CD4-positive, alpha-beta T cell treated with Interleukin-6 for 4 hours (primary cell): Measurements from ENCODE around the gene AATK.
"Not testable (repeated sequence)": the region's sequence is repeated elsewhere in the genome, so short reads cannot be mapped to it uniquely, and the experiment has no call there.

ENCODE experiments used
- DNase-seq: peaks from one replicate; pipeline ENCODE4 v3.0.0-alpha.2; 2020; ENCODE audit warnings: mixed read lengths

Gene AATK

DNA sequence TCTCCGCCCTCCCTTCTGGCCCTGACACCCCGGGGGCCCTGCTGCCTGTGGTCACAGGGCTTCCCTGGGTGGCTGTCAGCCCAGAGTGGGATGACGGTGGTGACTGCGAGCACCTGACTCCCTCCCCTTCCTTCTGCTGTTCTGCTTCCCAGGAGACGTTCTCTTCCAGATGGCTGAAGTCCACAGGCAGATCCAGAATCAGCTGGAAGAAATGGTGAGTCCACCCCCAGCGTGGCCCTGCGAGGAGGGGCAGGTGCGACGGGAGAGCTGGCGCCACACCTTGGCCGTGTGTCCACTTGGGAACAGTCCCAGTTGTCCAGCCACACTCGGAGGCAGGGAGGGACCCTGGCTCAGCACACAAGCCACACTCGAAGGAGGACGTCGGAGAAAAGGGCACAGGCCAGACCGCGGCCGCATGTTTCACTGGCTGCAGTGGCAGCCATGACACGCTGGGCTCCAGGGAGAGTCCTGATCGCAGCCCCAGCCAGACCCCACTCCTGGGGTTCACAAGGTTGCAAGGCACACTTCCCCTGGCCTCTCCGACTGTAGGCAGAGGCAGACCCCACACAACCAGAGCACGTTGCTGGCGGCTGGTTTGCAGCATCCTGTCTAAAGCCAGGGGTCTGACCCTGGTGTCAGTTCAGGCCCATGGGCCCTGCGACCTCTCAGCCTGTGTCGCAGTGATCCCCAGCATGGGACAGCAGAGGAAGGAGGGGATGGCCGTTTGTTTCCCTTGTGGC lies 81.2 kb downstream of the AATK start:
- no peak for DNase-seq

DNA sequence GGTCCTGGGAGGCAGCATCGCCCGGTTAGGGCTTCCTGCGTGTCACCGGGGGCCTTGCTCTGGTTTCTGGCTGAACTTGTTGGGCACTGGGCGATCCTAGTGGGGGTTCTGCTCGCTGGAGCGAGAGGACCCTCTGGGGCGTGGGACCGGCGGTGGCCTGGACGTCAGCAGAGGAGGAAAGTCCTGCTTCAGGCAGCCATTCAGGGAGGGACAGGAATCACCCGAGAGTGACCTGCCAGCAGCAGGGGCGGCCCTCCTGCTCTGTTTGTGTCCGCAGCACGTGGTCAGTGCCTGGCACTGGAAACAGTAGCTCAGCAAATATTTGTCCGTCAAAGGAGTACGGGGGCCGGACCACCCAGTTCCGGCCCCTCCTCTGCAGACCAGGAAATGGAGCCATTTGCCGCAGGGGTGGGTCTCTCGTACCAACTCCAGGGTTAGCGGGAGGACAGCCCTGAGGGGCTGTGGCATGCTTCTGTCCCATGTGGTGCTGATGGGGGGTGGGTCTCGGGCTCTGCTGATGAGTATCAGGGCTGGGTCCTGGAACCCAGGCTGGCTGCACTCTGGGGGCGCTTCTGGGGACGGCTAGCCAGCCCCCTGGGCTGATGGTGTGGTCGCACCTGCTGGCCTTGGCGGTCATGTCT lies 82.8 kb downstream of the AATK start:
- DNase-seq, result no peak

DNA sequence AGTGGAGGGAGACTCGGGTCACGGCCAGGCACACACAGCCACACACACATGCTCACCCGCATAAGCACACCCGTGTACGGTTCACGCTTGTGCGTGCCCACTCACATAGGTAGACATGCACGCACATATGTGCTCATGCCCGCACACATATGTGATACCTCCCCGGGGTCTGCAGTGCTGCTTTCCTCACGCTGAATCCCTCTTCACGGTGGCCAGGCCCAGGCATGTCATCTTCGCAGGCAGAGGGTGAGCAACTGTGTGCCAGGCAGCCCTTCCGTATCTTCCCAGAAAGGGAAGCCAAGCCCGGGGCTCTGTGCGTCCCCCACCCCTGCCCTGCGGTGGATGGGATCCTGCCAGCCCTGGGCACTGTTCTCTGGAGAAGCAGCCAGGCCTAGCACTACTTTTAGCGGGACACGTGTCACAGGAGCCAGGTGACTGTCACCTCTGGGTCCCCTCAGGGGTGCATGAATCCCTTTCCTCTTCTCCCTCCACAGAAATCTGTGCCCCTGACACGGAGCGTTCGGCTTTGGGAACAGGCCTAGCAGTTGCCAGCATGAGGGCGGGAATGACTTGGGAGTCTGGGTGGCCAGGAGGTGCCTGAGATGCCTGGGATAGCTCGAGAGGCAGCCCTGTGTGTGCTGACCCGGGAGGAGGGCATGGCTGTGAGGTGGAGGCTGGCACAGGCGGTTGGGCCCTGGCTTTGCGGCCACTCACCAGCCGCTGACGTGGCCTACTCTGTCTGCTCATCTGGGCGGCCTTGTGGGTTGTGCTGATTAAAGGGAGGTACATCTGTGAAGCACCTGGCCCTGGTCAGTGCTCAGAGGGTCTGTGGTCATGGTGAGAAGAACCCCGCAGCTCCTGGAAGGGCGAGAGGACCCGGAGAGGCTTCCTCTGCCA lies 83.6 kb downstream of the AATK start:
- no peak for DNase-seq

DNA sequence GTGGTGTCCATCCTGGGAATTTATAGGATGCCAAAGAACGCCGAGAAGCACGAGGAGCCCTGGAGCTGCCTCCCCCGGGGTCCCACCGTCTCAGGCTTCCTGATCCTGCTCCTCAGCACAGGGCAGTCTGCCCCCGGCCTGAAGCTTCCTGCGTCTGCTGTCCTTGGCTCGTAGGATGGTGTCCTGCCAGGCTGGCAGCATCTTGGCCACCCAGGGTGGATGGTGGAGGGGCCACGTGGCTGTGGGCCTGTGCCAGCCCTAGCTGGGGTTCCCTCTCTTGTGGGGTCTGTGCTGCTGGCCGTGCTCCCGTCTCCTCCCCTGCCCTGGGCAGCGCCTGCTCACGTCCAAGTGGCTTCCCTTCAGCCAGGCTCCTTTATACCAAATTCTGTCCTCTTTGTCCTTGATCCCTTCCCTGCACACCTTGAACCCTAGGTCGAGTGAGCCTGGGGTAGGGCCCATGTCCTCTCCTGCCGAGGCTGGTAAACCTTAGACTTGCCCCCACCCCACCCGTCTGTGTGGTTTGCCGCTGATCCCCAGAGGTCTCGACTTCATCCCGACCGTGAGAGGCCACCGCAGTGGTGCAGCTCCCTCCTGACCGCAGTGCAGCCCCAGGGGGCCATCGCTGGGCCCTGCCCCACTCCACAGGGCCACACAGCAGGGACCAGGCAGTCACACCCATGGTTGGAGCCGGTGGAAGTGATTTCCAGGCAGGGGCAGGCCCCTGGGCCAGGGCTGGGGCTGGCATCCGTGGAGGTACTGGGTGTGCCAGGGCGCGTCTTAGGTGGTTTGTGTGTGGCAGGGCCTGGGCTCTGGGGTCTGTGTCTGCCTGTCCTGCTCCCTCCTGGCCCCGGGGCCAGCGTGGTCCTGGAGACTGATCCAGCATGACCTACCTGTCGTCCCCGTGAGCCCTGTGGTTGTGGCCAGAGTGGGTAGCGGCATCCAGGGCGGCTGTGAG lies 84.5 kb downstream of the AATK start:
- DNase-seq, result no peak

DNA sequence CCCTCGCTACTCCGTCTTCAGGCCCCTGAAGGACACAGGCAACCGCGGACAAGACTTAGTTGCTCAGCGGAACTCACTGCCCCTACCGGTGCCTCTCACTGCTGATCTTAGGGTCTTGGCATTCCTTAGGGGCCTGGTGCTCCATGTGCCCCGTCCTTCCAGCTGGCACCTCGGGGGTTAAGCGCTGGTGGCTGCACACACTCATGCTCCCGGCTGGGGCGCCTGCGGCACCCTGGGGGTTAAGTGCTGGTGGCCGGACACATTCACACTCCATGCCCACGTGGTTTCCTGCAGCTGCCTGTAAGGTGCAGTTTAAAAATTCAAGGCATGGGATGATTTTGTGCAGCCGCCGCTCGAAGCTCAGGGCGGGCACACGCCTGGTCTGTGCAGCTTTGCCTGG lies 86.0 kb downstream of the AATK start:
- no peak for DNase-seq

DNA sequence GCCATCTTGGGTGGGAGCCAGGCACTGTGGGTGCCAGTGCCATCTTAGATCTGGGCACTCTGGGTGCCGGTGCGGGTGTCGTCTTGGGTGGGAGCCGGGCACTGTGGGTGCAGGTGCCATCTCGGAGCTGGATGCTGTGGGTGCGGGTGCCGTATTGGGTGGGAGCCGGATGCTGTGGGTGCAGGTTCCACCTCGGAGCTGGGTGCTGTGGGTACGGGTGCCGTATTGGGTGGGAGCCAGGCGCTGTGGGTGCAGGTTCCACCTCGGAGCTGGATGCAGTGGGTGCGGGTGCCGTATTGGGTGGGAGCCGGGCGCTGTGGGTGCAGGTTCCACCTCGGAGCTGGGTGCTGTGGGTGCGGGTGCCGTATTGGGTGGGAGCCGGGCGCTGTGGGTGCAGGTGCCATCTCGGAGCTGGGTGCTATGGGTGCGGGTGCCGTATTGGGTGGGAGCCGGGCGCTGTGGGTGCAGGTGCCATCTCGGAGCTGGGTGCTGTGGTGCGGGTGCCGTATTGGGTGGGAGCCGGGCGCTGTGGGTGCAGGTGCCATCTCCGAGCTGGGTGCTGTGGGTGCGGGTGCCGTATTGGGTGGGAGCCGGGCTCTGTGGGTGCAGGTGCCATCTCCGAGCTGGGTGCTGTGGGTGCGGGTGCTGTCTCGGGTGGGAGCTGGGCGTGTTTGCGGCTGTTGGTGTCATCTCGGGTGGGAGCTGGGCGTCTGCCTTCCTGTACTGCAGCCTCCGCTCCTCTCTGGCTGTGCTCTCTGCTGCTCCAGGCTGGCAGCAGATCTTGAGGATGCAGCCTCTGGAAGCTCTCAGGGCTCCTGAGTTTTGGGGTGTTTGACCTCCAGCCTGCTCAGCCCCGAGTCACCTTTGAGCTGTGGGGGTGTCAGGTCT lies 87.8 kb downstream of the AATK start:
- not testable (repeated sequence) for DNase-seq

DNA sequence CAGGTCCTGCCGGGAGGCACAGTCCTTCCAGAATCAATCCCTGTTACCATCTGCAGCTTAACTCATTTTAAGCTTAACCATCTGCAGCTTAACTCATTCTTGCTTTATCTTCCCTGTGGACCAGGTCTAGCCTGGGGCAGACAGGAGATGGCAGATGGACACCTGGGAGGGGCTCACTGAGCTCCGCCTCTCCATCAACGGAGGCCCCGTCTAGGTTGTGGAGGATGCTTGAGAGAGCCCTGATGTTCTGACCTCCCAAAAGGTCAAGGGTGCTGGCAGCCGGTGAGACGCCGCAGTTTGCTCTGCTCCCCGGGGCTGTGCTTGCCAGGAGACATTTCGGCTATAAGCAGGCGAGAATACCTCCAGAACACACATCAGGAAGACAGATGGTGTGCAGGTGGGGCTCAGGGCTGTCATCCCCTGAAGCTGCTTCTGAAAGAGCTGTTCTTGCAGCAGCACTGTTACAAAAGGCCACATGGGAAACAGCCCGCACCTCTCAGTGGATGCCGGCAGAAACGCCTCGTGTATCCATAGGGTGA lies 89.8 kb downstream of the AATK start:
- no peak for DNase-seq

DNA sequence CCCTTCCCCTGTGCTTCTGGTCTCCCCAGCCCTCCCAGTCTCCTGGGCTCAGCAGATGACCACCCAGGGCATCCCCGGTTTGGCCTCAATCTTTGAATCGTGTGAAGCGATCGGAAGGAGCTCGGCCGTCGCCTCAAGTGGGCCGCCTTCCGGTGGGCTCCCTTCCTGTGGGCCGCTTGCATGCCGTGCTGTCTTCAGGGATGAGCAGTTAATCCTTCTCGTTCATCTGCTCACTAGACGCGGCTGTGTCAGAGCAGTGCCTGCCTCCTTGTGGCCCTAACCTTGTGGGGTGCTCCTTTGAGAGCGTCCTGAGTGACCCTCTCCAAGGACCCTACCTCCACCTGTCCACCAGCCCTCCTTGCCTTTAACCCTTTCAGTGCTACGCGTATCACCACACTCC lies 90.7 kb downstream of the AATK start:
- no peak for DNase-seq

DNA sequence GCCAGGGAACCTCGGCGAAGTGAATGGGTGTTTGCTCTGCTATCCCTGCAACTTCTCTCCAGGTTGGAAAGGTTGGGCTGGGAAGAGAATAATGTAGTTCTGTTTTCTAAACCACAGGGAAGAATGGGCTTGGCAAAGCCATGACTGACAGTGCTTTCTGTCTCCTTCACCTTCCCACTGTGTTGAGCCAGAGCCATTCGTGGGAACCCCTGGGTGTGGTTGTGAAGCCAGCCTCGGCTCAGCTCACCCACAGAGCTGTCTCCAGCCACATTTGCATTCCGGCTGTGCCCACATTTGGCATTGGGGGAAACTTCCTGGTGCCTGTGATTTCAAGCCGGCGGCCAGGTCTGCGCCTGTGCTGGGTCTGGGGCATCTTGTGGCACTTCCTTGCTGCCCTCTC lies 91.1 kb downstream of the AATK start:
- no peak for DNase-seq

DNA sequence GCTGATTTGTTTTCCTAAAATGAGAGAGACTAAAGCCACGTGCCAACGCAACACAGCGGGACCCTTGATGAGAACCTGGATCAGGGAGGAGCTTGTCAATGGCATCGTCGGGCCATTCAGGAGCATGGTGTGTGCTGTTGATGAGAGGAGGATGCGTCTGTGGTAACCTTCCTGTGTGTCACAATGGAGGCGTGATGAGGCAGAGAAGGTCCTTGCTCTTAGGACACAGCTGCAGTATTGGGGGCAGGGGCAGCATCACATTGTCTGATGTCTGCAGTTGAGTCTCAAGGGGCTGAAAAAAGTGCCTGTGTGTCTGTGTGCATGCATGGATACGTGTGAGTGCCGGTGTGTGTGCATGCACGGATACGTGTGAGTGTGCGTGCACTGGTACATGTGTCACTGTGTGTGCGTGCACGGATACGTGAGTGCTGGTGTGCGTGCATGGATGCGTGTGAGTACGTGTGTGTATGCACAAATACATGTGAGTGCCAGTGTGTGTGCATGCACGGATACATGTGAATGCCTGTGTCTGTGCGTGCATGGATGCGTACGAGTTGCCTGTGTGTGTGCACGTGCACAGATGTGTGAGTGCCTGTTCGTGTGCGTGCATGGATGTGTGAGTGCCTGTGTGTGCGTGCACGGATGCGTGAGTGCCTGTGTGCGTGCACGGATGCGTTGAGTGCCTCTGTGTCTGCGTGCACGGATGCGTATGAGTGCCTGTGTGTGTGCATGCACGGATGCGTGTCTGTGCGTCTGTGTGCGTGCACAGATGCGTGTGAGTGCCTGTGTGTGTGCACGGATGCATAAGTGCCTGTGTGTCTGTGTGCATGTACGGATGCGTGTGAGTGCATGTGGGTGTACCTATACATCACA lies 91.8 kb downstream of the AATK start:
- DNase-seq, result no peak

DNA sequence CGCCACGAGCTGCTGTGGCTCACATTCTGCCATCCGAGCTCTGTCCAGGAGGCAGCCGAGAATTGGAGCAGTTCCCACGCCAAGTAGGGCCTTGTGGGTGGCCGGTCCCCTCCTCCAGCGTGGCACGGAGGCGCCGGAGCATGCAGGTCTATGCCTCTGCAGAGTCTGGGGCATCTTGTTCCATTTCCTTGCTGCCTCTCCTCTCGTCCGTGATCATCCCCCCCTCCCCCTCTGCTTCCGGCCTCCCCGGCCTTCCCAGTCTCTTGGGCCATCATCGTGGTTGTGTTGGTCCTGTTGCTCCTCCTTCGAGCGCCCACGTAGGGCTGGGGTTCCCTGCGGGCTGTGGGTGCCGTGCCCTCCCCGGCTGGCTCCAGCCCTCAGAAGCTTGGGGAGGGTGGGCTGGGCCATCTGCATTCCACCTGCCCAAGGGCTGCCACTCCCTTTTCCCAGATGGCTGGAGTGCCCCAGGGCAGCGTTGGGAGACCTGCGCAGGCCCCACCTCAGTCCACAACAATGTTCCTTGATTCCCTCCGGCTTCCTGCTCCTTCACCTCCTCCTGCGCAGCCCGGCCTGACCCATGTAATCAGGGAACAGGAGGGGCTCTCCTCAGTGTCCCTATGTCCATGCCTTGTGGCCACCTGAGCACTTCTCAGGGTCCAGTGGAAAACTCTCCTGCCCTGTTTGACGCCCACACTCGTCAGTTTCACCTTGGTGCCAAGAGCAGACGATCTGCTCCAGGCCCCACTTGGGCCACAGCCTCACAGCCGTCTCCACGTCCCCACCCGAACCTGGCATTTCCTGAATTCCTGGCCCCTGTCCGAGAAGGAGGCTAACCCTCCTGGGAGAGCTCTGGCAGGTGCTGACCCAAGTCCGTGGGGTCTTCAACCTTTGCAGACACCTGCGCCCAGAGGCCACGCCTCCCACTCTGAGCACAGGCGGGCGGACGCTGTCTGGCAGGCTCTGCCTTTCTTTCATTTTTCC lies 94.0 kb downstream of the AATK start:
- no peak for DNase-seq

DNA sequence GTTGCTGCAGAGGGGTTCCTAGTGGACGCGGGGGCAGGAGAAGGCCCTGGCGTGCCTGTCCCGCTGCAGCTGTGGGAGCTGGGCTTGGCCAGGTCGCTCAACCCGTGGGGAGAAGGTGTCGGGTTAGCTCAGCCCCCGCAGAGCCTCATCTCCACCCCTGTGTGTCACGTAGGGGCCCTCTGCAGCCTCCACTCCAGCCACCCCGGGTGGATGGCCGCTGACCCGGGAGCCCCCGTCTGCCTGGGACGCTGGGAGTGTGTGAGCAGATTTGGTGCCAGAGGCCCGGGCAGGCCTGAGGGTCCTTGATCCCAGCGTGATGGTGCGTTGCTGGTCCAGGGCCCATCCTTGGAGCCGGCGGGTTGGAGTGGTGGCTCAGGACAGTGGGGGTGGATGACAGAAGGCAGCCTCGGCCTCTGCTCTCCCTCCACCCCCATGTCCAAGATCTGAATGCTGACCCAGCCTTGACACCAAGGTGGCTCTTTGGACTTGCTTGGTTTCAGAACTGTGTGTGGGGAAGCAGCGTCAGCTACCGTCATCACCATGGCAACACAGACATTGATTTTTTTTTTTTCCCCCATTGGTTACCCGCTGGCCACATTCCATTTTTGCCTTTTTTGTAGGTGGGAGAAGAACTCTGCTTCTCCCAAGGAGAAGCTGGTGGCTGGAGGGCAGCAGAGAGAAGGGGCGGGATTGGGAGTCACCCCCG lies 95.3 kb downstream of the AATK start:
- no peak for DNase-seq

DNA sequence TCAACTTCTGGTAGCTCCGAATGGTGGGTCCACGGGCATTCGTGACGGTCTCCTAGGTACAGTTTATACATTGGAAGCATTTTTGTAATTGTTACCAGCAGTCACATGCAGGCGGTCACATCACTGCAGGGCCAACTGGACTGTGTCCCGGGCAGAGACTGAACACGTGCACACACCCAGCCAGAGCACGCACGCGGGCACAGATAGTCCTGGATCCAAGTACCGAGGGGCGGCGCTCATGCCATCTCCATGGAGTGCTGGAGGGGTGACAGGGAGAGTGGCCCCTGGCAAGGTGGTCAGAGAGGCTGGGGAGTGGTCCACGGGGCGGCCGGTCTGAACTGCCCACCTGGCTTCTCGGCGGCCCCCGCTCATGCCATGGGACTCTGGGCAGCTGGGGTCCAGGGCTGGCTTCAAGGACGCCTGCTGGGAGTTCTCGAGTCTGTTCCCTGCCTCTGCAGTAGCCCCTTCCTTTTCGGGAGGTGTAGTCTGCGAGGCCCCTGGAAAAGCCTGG lies 96.8 kb downstream of the AATK start:
- DNase-seq, result no peak

DNA sequence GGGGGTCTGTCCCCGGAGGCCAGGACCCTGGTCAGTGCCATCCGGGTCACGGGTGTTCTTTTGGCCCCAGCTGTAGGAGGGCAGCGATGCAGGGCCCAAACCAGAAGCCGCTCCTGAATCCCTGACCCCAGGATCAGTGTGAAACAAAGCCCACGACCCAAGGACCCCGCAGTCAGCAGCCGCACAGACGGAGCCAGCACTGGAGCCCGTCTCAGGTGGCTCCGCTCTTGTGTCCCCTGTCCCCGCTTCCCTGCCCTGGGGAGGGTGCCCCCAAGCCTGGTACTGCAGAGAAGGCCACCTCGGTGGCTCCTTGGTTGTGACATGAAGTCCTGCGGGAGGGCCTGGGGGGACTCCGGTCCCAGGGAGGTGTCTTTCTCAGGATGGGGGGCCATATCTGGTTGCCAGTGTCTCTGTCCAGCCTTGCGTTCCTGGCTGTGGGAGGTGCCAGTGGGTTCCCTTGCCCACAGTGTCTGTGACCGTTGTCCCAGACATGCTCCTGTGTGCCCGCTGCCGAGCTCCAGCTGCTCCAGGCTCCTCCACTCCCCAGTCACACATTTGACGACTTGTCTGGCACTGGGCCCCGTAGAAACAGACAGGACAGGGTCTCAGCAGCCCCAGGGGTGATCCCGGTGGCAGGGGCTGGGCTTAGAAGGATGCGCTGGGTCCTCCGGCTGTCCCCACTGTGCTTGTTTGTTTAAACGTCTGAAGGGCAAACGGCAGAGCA lies 97.4 kb downstream of the AATK start:
- no peak for DNase-seq

DNA sequence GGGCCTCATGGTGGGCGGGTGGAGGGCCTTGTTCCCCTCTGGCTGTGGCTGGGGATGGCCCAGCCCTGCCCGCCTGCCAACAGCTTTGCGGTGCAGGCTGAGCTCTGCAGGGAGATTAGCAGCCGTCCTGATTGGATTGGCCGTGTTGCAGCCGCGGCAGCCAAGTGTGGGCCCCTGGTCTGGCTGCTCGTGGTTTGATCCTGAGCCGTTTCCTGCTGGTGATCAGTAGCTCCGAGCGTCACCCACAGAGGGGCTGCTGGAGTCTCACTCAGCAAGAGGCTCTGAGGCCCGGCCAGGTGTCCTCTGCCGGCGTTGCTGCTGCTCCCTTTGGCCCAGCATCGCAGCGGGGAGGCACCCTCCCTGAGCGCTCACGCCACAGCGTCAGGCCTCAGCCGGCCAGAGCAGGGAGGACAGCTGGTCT lies 98.6 kb downstream of the AATK start:
- no peak for DNase-seq
